ENCODE data around the gene RCOR3.
"Not testable (repeated sequence)": the region's sequence is repeated elsewhere in the genome, so short reads cannot be mapped to it uniquely, and the experiment has no call there.

RCOR3 gene

GRCh38 chr1:211340622-211341507 lies 81.7 kb downstream of the RCOR3 start:
- no peak for DNase-seq (ENCODE audit: low spot score)
- FAIRE-seq = no peak

- no peak for DNase-seq (ENCODE audit: low spot score)
- no peak for FAIRE-seq
Observed at GRCh38 chr1:211341999-211342398, 82.8 kb downstream of the RCOR3 start.

- FAIRE-seq (no peak), DNase-seq (ENCODE audit: low spot score) (no peak)
Observed at GRCh38 chr1:211343607-211344006, 84.4 kb downstream of the RCOR3 start.

GRCh38 chr1:211344152-211344618 lies 85.0 kb downstream of the RCOR3 start:
- DNase-seq (ENCODE audit: low spot score) (no peak), FAIRE-seq (no peak)

- DNase-seq (ENCODE audit: low spot score) (no peak), FAIRE-seq (no peak)
Observed at GRCh38 chr1:211345719-211346118, 86.6 kb downstream of the RCOR3 start.

GRCh38 chr1:211347077-211347844 lies 88.1 kb downstream of the RCOR3 start:
- DNase-seq (ENCODE audit: low spot score) (no peak), FAIRE-seq (no peak)

GRCh38 chr1:211348547-211348946 lies 89.4 kb downstream of the RCOR3 start:
- FAIRE-seq = no peak
- DNase-seq (ENCODE audit: low spot score) = no peak

GRCh38 chr1:211349741-211350140 lies 90.6 kb downstream of the RCOR3 start:
- no peak for FAIRE-seq
- no peak for DNase-seq (ENCODE audit: low spot score)

- not testable (repeated sequence) for FAIRE-seq; DNase-seq (ENCODE audit: low spot score)
Observed at GRCh38 chr1:211352055-211352454, 92.9 kb downstream of the RCOR3 start.

- FAIRE-seq (no peak), DNase-seq (ENCODE audit: low spot score) (no peak)
Observed at GRCh38 chr1:211352465-211352864, 93.3 kb downstream of the RCOR3 start.

- DNase-seq (ENCODE audit: low spot score) (peak; percentile 61), FAIRE-seq (no peak)
Observed at GRCh38 chr1:211352985-211353515, 93.9 kb downstream of the RCOR3 start.

GRCh38 chr1:211353562-211354212 lies 94.5 kb downstream of the RCOR3 start:
- FAIRE-seq (no peak), DNase-seq (ENCODE audit: low spot score) (no peak)

- no peak for FAIRE-seq
- DNase-seq (ENCODE audit: low spot score) = no peak
Observed at GRCh38 chr1:211355873-211356272, 96.7 kb downstream of the RCOR3 start.

- no peak for FAIRE-seq
- DNase-seq (ENCODE audit: low spot score) = no peak
Observed at GRCh38 chr1:211356723-211357407, 97.7 kb downstream of the RCOR3 start.

- DNase-seq (ENCODE audit: low spot score) = no peak
- FAIRE-seq = no peak
Observed at GRCh38 chr1:211358685-211359084, 99.5 kb downstream of the RCOR3 start.

- no peak for FAIRE-seq
- no peak for DNase-seq (ENCODE audit: low spot score)
Observed at GRCh38 chr1:211359876-211360275, 100.7 kb downstream of the RCOR3 start.

- no peak for FAIRE-seq
- no peak for DNase-seq (ENCODE audit: low spot score)
Observed at GRCh38 chr1:211361202-211361601, 102.0 kb downstream of the RCOR3 start.

Data from urothelium cell line (cell line).